HG02759 (cell line): Measurements from ENCODE around the gene SENP3.

ENCODE experiments used
- ATAC-seq: cut with Tn5 transposase; IDR thresholded peaks from one replicate; pipeline ENCODE4 v1.9.1; 2021; ENCODE audit warnings: mild to moderate bottlenecking, moderate library complexity; ENCODE audit not compliant: unreplicated experiment

The SENP3 gene

GRCh38 chr17:7555320-7555948 is 6.3 kb upstream of the SENP3 start:
- no peak for ATAC-seq

GRCh38 chr17:7556627-7557026 is 5.1 kb upstream of the SENP3 start:
- no peak for ATAC-seq

- ATAC-seq: no peak
Observed at GRCh38 chr17:7557147-7557764, 4.5 kb upstream of the SENP3 start.

GRCh38 chr17:7557775-7558543 is 3.8 kb upstream of the SENP3 start:
- ATAC-seq: no peak

- ATAC-seq: no peak
Observed at GRCh38 chr17:7558544-7559319, 3.0 kb upstream of the SENP3 start, which contains the start of gene TNFSF13. Gene TNFSF13, plus strand, starts transcription at chr17:7558750. Its CDS starts 290 bp downstream, at chr17:7559040.

- no peak for ATAC-seq
Observed at GRCh38 chr17:7559320-7560171, 2.2 kb upstream of the SENP3 start.

GRCh38 chr17:7560172-7561027 is 1.3 kb upstream of the SENP3 start:
- ATAC-seq: no peak

GRCh38 chr17:7561028-7561575 is 617 bp upstream of the SENP3 start:
- peak; percentile 46 for ATAC-seq

- ATAC-seq: peak; percentile 7
Observed at GRCh38 chr17:7562208-7562605, 488 bp downstream of the SENP3 start.

GRCh38 chr17:7563115-7563869 is 1.6 kb downstream of the SENP3 start:
- ATAC-seq: no peak

- ATAC-seq: no peak
Observed at GRCh38 chr17:7569571-7569970, 7.9 kb downstream of the SENP3 start.

GRCh38 chr17:7570351-7570750 is 8.6 kb downstream of the SENP3 start:
- no peak for ATAC-seq

GRCh38 chr17:7572338-7572587 is 10.5 kb downstream of the SENP3 start:
- no peak for ATAC-seq

- ATAC-seq: peak; percentile 89
Observed at GRCh38 chr17:7572588-7573323, 11.0 kb downstream of the SENP3 start.

- no peak for ATAC-seq
Observed at GRCh38 chr17:7573324-7574080, 11.8 kb downstream of the SENP3 start.

GRCh38 chr17:7574176-7574953 is 12.6 kb downstream of the SENP3 start:
- no peak for ATAC-seq
